H1 (cell line): ENCODE data around the gene FGGY.

Experiments
- ASH2L ChIP-seq: fragments of 200-600, 300-600 bp; sonication (generic); IDR thresholded peaks from one replicate; pipeline ENCODE4 v1.7.1; 2017; ENCODE audit warnings: low read length
- CTCF ChIP-seq, 3 experiments: IDR thresholded peaks; 1 replicate in 2 of 3; 2 replicates in 1 of 3; pipeline versions ENCODE4 v1.5.1 to v1.6.1; 2011; ENCODE audit warnings: low read length in 3 of 3, mild to moderate bottlenecking in 3 of 3, inconsistent platforms in 2 of 3, low read depth in 1 of 3, moderate library complexity in 1 of 3; ENCODE audit not compliant: insufficient read depth in 1 of 3; ENCODE audit errors: control extremely low read depth in 1 of 3
- EP300 ChIP-seq, 2 experiments: IDR thresholded peaks; 1 replicate in 1 of 2; 2 replicates in 1 of 2; pipeline ENCODE4 v1.6.1; 2011 to 2012; ENCODE audit warnings: low read depth in 2 of 2, low read length in 2 of 2, mild to moderate bottlenecking in 2 of 2, borderline replicate concordance in 1 of 2, inconsistent platforms in 1 of 2, moderate library complexity in 1 of 2
- EZH2 ChIP-seq: fragments of 200-600 bp; sonication (generic); IDR thresholded peaks from 2 replicates; pipeline ENCODE4 v1.7.1; 2012; ENCODE audit warnings: low read depth, mild to moderate bottlenecking, moderate library complexity, low read length, inconsistent platforms; ENCODE audit not compliant: severe bottlenecking
- GABPA ChIP-seq: IDR thresholded peaks from 2 replicates; pipeline ENCODE4 v1.6.1; 2011; ENCODE audit warnings: mild to moderate bottlenecking, low read length, moderate library complexity, borderline replicate concordance; ENCODE audit not compliant: insufficient read depth
- JUND ChIP-seq: IDR thresholded peaks from 2 replicates; pipeline ENCODE4 v1.6.1; 2011; ENCODE audit warnings: mild to moderate bottlenecking, improper control_type of control experiment, low read length
- POLR2A ChIP-seq, 2 experiments: IDR thresholded peaks; 1 replicate in 1 of 2; 2 replicates in 1 of 2; pipeline ENCODE4 v1.6.1; 2011; ENCODE audit warnings: low read depth in 2 of 2, low read length in 2 of 2, mild to moderate bottlenecking in 2 of 2; ENCODE audit errors: control extremely low read depth in 1 of 2

DNA sequence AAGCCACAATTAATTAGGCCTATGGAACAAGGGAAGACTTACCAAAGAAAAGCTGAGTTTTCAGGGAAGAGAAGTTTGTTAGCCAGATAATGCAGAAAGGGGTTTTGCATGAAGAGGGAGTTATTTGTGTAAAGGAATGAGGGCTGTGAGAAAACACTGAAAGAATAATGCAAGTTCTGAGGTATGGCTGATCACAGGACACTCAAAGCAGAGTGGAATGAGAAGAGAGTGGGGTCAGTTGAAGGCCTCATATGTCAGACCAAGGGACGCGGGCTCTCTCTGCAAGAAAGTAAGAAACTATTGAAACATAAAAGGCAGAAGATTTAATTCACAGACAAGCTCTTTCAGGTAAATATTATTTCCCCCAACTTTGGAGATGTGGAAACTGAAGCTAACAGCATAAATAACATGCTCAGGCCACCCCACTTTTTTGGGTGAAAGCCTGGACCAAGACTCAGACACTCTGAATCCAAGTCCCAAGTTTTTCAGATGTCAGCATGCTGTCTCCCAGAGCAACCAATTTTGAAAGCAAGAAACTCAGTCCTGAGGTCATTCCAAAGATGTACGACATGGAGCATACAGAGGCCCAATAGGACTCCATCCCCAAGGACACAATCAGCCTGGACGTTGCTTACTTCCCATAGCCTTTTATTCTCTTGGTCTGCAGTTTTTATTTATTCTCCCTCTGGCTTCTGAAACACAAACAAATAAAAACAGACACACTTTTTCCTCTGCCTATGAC, 47.3 kb upstream of the FGGY start:
- TF ChIP-seq GABPA, result no peak
- no peak for TF ChIP-seq POLR2A (IDR thresholded peaks at IDR 0.05; ENCODE audit: control extremely low read depth in 1 of 2, low read depth in 2 of 2, low read length in 2 of 2)
- TF ChIP-seq CTCF (IDR thresholded peaks at IDR 0.05; ENCODE audit: control extremely low read depth in 1 of 3, insufficient read depth in 1 of 3, low read depth in 1 of 3, low read length in 3 of 3), result no peak
- no peak for TF ChIP-seq EP300 (IDR thresholded peaks at IDR 0.05; ENCODE audit: borderline replicate concordance in 1 of 2, low read depth in 2 of 2, low read length in 2 of 2)
- TF ChIP-seq JUND, result no peak
- TF ChIP-seq EZH2, result no peak
- no peak for TF ChIP-seq ASH2L
